GM12864 (cell line): ENCODE results near the gene CACNG4.

Source experiments
- DNase-seq: peaks from one replicate; pipeline ENCODE4 v3.0.0-alpha.2; 2011; ENCODE audit warnings: low read depth
- H3K4me3 ChIP-seq: 2 replicates; pipeline ENCODE4 v1.5.1; 2011; ENCODE audit warnings: mild to moderate bottlenecking, low read depth, low read length, control low read depth
- TF ChIP-seq, protein P1 (sequence below): IDR thresholded peaks from 2 replicates; pipeline ENCODE4 v1.5.1; 2011; ENCODE audit warnings: low read depth, mild to moderate bottlenecking, moderate library complexity, low read length, control low read depth, inconsistent platforms; ENCODE audit errors: missing control alignments

The CACNG4 gene

DNA sequence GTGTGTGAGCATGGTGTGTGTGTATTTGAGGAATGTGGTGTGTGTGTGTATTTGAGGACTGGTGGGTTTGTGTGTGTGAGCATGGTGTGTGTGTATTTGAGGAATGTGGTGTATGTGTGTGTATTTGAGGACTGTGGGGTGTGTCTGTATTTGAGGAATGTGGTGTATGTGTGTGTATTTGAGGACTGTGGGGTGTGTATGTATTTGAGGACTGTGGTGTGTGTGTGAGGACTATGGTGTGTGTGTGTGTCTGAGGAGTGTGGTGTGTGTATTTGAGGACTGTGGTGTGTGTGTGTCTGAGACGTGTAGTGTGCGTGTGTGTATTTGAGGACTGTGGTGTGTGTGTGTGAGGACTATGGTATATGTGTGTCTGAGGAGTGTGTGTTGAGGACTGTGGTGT lies 61.8 kb downstream of the CACNG4 start:
- TF ChIP-seq, protein P1, sequence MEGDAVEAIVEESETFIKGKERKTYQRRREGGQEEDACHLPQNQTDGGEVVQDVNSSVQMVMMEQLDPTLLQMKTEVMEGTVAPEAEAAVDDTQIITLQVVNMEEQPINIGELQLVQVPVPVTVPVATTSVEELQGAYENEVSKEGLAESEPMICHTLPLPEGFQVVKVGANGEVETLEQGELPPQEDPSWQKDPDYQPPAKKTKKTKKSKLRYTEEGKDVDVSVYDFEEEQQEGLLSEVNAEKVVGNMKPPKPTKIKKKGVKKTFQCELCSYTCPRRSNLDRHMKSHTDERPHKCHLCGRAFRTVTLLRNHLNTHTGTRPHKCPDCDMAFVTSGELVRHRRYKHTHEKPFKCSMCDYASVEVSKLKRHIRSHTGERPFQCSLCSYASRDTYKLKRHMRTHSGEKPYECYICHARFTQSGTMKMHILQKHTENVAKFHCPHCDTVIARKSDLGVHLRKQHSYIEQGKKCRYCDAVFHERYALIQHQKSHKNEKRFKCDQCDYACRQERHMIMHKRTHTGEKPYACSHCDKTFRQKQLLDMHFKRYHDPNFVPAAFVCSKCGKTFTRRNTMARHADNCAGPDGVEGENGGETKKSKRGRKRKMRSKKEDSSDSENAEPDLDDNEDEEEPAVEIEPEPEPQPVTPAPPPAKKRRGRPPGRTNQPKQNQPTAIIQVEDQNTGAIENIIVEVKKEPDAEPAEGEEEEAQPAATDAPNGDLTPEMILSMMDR = no peak
- H3K4me3 ChIP-seq = no peak overlapping the region
- DNase-seq = no peak

GRCh38 chr17:67027031-67027628 lies 62.6 kb downstream of the CACNG4 start:
- no peak for DNase-seq
- no peak overlapping the region for H3K4me3 ChIP-seq
- TF ChIP-seq, protein P1 = no peak

- no peak for DNase-seq
- H3K4me3 ChIP-seq = no peak overlapping the region
- TF ChIP-seq, protein P1 = no peak
Measured at GRCh38 chr17:67030641-67031040, 66.1 kb downstream of the CACNG4 start.

- H3K4me3 ChIP-seq = no peak overlapping the region
- DNase-seq = no peak
- TF ChIP-seq, protein P1 = no peak
Measured at GRCh38 chr17:67032382-67032781, 67.9 kb downstream of the CACNG4 start.

- no peak for DNase-seq
- no peak overlapping the region for H3K4me3 ChIP-seq
- TF ChIP-seq, protein P1 = no peak
Measured at GRCh38 chr17:67032985-67033384, 68.5 kb downstream of the CACNG4 start.

DNA sequence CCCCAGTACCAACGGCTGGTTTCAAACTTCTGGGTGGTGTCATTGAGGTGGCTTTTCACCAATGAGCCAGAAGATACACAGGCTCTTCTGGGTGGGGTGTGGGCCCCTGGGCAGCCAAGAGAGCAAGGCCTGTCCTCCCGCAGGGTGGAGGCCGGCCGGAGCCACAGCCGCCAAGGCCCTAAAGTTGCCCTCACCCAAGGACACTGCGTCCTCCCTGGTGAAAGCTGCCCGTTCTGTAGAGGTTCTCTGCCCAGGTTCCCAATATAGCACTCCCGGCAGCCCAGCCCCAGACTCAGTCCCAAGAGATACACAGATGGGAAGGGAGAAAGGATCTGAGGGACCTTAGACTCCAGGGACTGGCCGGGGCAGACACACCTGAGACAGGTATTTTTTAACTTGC lies 69.1 kb downstream of the CACNG4 start:
- TF ChIP-seq, protein P1 = no peak
- H3K4me3 ChIP-seq = no peak overlapping the region
- DNase-seq = no peak
